C4-2B (cell line): ENCODE data around the gene PHLDB1.

Experiments used
- H3K27ac ChIP-seq: fragments of 450-650 bp; 2 replicates; pipeline ENCODE4 v1.5.1; 2017
- ZFX ChIP-seq: fragments of 450-650 bp; IDR thresholded peaks from 2 replicates; pipeline ENCODE4 v1.6.1; 2017
- TF ChIP-seq, protein P1 (sequence below): fragments of 450-650 bp; conservative IDR thresholded peaks from 2 replicates; pipeline ENCODE4 v1.5.1; 2017; ENCODE audit warnings: mild to moderate bottlenecking

Gene PHLDB1

DNA sequence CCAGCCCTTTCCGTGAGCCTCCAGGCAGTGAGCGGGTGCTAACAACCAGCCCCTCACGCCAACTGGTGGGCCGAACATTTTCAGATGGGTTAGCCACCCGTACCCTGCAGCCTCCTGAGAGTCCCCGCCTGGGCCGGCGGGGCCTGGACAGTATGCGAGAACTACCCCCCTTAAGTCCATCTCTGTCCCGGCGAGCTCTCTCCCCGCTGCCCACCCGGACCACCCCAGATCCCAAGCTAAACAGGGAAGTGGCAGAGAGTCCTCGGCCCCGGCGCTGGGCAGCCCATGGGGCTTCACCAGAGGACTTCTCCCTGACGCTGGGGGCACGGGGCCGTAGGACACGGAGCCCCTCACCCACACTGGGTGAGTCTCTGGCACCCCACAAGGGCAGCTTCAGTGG lies 20.6 kb downstream of the PHLDB1 start:
- no peak overlapping the region for H3K27ac ChIP-seq
- no peak for TF ChIP-seq ZFX
- TF ChIP-seq, protein P1, sequence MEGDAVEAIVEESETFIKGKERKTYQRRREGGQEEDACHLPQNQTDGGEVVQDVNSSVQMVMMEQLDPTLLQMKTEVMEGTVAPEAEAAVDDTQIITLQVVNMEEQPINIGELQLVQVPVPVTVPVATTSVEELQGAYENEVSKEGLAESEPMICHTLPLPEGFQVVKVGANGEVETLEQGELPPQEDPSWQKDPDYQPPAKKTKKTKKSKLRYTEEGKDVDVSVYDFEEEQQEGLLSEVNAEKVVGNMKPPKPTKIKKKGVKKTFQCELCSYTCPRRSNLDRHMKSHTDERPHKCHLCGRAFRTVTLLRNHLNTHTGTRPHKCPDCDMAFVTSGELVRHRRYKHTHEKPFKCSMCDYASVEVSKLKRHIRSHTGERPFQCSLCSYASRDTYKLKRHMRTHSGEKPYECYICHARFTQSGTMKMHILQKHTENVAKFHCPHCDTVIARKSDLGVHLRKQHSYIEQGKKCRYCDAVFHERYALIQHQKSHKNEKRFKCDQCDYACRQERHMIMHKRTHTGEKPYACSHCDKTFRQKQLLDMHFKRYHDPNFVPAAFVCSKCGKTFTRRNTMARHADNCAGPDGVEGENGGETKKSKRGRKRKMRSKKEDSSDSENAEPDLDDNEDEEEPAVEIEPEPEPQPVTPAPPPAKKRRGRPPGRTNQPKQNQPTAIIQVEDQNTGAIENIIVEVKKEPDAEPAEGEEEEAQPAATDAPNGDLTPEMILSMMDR: no peak

- TF ChIP-seq, protein P1: no peak
- TF ChIP-seq ZFX: no peak
Measured at GRCh38 chr11:118628432-118628831, 21.0 kb downstream of the PHLDB1 start.

GRCh38 chr11:118628861-118629549 lies 21.6 kb downstream of the PHLDB1 start:
- no peak overlapping the region for H3K27ac ChIP-seq
- TF ChIP-seq ZFX: no peak
- TF ChIP-seq, protein P1: no peak

More at GRCh38 chr11:118628432-118628831, 21.0 kb downstream of the PHLDB1 start:
- no peak overlapping the region for H3K27ac ChIP-seq

DNA sequence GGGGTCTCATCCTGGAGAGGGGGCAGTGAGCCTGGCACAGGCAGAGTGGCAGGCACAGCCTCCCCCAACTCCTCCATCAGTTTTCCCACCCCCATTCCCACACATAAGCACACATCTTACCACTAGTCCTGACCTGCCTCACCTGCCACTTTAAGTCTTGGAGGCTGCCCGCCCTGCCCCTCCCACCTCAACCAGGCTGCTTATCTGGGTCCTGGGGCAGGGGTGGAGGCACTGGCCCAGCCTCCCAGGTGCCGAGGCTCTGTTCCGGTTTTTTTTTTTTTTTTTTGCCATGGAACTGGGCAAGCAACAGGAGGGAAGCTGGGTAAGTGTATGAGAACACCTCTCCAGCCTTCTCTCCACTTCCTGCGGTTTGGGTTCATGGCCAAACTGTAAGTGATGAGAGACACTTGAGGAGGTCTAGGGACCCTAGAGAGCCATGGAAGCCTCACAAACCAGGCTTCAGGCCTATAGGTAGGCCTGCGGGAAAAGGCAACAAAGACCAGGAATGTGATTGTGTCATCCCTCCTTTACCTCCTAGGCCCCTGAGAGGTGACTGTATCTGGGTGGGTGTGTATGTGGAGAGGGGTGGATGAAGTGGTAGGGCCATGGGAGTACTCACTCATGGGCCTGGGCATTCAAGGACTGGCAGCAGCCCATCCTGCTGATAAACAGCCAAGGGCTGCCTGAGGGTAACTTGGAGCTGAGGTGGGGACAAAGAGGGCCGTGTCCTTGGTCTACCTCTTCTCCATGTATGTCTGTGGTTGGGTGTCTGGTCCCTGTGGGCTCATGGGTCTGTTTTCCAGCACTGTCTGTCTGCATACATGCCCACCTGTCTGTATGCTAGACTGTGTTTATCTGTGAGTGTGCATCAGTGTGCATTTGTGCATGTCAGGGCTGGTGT lies 22.6 kb downstream of the PHLDB1 start:
- no peak overlapping the region for H3K27ac ChIP-seq
- TF ChIP-seq, protein P1: no peak
- TF ChIP-seq ZFX: no peak

DNA sequence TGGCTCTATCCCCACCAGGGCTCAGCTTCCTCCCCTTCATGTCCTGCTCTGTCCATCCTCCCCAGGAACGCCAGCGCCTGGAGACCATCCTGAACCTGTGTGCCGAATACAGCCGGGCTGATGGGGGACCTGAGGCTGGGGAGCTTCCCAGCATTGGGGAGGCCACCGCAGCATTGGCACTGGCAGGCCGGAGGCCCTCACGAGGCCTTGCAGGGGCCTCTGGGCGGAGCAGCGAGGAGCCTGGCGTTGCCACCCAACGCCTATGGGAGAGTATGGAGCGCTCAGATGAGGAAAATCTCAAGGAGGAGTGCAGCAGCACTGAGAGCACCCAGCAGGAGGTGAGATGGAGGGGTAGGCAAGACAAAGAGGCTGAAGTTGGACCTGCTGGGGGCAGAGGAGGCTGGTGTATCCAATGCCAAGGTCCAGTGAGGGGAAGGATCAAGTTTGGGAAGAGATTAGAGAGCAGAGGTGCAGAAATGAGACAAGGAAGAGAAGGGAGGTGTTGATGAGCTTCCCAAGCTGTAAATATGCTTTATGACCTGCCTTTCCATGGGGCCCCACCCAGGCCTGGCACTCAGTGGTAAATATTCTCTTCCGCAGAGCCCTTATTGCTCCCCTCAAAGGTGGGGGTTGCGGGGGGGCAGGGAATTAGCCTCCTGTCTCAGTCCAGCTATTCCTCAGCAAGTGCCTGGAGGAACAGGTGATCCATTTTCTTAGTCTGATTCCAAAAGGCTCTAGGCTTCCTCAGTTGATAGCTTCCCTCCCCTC lies 23.9 kb downstream of the PHLDB1 start:
- H3K27ac ChIP-seq: no peak overlapping the region
- TF ChIP-seq, protein P1: no peak
- TF ChIP-seq ZFX: no peak

DNA sequence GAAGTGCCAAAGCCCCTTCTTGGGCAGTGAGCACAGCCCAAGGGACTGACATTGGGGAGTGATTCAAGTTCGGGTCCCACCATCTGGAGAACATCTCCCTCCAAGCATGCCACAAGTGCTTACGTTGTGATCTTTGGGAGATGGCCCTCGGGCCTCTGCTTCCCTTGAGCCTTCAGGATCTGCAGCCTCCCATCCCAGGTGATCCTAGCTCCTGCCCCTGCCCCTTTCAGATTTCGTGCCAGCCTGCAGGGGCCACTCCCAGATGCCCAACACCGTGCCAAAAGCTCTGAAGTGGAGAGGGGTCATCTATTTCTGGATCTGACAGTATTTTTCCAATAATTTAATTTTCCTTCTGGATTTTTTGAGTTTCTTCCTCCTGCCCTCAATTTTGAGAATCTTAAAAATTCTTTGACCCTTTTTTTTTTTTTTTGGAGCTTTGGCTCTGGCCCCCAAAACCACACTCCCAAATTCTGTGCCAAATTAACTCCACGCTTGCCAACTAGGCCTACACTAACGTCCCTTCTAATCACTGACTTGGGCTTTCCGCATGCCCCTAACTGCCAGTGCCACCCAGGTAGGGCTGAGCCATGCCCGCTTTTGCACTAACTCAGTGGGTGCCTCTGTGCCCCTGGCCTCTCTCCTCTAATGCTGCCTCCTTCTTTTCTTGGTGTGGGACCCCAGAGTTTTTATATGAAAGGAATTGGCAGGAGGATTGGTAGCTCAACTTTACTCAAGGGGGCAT lies 25.3 kb downstream of the PHLDB1 start:
- H3K27ac ChIP-seq: no peak overlapping the region
- no peak for TF ChIP-seq ZFX
- TF ChIP-seq, protein P1: no peak
